Pancreas (tissue), 10 donors: ENCODE data around the gene SMIM24. TPM values are rescaled to one million over a fixed set of nuclear protein-coding genes. Genes with fewer than 3 reads are reported as not detected.
A peak's percentile ranks its signal among the peaks of the same experiment; 100 is the strongest.

ENCODE experiments used
- ATAC-seq, 4 donors: fragments of 200-7000 bp; cut with Tn5 transposase; one replicate each; pipeline versions ENCODE4 v1.8.0 to v1.9.1; 2020; ENCODE audit warnings: mild to moderate bottlenecking in 4 of 4, moderate library complexity in 4 of 4
- DNase-seq, 6 donors: peaks; one replicate each; pipeline ENCODE4 v3.0.0-alpha.2; 2020
- FAIRE-seq: peaks from 2 replicates; lab custom pipeline; 2012; peaks lifted over from hg19 to GRCh38; lab: Jason Lieb, UNC
- H3K27ac ChIP-seq, 4 donors: fragments of 200-600 bp; sonication (generic); 1 replicate in 3 of 4; 2 replicates in 1 of 4; pipeline versions ENCODE4 v1.5.0 to v1.8.0; 2020
- H3K27me3 ChIP-seq, 4 donors: fragments of 200-600 bp; one replicate each; pipeline ENCODE4 v1.8.0; 2021
- H3K36me3 ChIP-seq, 3 donors: fragments of 200-600 bp; sonication (generic) in 1 of 3; one replicate each; pipeline versions ENCODE4 v1.5.0 to v1.8.0; 2020 to 2021
- H3K4me1 ChIP-seq, 3 donors: fragments of 200-600 bp; one replicate each; pipeline ENCODE4 v1.8.0; 2021
- H3K4me3 ChIP-seq, 4 donors: fragments of 200-600 bp; sonication (generic) in 2 of 4; one replicate each; pipeline versions ENCODE4 v1.5.0 to v1.8.0; 2020 to 2021
- H3K9me3 ChIP-seq, 4 donors: fragments of 200-600 bp; one replicate each; pipeline ENCODE4 v1.8.0; 2021
- WGBS, 2 donors: extraction: QIAGEN DNeasy Blood & Tissue Kit; methylation state at CpG; one replicate each; pipeline ENCODE4 v1.1.7; 2013; 5-methylcytosine and 5-hydroxymethylcytosine counted together
- intact Hi-C, 3 donors: fragments of 100-400 bp; cut with DNase I; formaldehyde crosslinking; loops; one replicate each; pipeline versions ENCODE4 v1.11.1 to v1.14.2; 2022
- polyA plus RNA-seq, 2 donors: library from polyadenylated mRNA; stranded (reverse); fragments of 200-250 nt; gene quantifications; one replicate each; pipeline ENCODE4 v1.2.3, GENCODE V29; 2013
- total RNA-seq, 6 donors: library from RNA; stranded (reverse); fragmentation: NEBNext Ultra II Directional in 4 of 6; extraction: Animal tissue kit (Norgen Biotek cat#: 25700) in 4 of 6; gene quantifications; one replicate each; pipeline versions ENCODE4 v1.2.1 to v1.2.4, GENCODE V29; 2021 to 2023
- TF ChIP-seq, protein P1 (sequence below), 4 donors: fragments of 200-600 bp; sonication (generic) in 3 of 4; IDR thresholded peaks; one replicate each; pipeline versions ENCODE4 v1.5.0 to v1.8.0; 2021; ENCODE audit warnings: antibody characterized with exemption in 4 of 4
- donor health status: healthy with polysubstance abuse.
- donor health status: DM: no; HTN: no; CAD: no; lungs with moderate emphysema.
- donor health status: DM: no; HTN: no; CAD: no.
- donor health status: control.
- donor health status: control.
- donor health status: Bipolar disorder and iron deficiency.
- donor health status: DM: yes; HTN: yes; CAD: no.
- donor health status: DM: no; HTN: no; CAD: no.
- donor health status: DM: no; HTN: no; CAD: no.
- donor health status: DM: yes; HTN: yes; CAD: no.

The SMIM24 gene
- total and polyA plus RNA-seq, 8 donors = 1.2 to 143 (median 4.4) TPM

- no peak for FAIRE-seq
- no peak for ATAC-seq
Observed at GRCh38 chr19:3522421-3523360, 42.4 kb upstream of the SMIM24 start.

DNA sequence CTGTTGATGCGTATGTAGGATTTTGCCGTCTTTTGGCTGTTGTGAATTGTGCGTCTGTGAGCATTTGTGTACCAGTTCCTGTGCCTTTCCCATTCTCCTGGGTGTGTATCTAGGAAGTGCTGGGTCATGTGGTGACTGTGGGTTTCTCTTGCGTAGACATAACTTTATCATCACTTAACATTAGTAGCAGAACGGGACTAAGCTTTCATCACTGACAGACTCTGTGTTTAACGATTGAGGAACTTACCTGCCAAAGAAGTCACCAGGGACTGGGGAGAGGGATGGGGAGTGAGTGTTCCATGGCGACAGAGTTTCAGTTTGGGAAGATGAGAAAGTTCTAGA lies 40.8 kb upstream of the SMIM24 start:
- no peaks in the 10 kb centered on the region for H3K27me3 ChIP-seq
- peaks cover under 1 to 13% (median 5%) of the 10 kb centered on the region in 3 donors for H3K36me3 ChIP-seq
- FAIRE-seq (no peak), DNase-seq (no peak), ATAC-seq (no peak)
- intact Hi-C loops = no loop called here
- TF ChIP-seq, protein P1, sequence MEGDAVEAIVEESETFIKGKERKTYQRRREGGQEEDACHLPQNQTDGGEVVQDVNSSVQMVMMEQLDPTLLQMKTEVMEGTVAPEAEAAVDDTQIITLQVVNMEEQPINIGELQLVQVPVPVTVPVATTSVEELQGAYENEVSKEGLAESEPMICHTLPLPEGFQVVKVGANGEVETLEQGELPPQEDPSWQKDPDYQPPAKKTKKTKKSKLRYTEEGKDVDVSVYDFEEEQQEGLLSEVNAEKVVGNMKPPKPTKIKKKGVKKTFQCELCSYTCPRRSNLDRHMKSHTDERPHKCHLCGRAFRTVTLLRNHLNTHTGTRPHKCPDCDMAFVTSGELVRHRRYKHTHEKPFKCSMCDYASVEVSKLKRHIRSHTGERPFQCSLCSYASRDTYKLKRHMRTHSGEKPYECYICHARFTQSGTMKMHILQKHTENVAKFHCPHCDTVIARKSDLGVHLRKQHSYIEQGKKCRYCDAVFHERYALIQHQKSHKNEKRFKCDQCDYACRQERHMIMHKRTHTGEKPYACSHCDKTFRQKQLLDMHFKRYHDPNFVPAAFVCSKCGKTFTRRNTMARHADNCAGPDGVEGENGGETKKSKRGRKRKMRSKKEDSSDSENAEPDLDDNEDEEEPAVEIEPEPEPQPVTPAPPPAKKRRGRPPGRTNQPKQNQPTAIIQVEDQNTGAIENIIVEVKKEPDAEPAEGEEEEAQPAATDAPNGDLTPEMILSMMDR (IDR thresholded peaks at IDR 0.05) = no peak
- H3K27ac ChIP-seq = no peak overlapping the region
- no peaks in the 10 kb centered on the region for H3K9me3 ChIP-seq
- 88% methylated on average over 7 of the region's 7 CpGs for WGBS, 2 donors
- H3K4me3 ChIP-seq = no peak overlapping the region
- H3K4me1 ChIP-seq = peaks cover 0 to 16% (median 7%) of the 10 kb centered on the region in 3 donors

More at GRCh38 chr19:3522421-3523360, 42.4 kb upstream of the SMIM24 start:
- TF ChIP-seq, protein P1 (IDR thresholded peaks at IDR 0.05) = no peak
- peak in 1 of 6 donors; percentile 48 for DNase-seq
- H3K9me3 ChIP-seq = no peaks in the 10 kb centered on the region
- H3K4me3 ChIP-seq = no peak overlapping the region
- intact Hi-C loops = no loop called here
- no peak overlapping the region for H3K27ac ChIP-seq
- H3K36me3 ChIP-seq = peaks cover 3 to 22% (median 9%) of the 10 kb centered on the region in 3 donors
- H3K27me3 ChIP-seq = no peaks in the 10 kb centered on the region
- WGBS, 2 donors = 92 to 94% methylated on average over 34 to 40 of the region's 40 CpGs
- peaks cover 0 to 7% (median 7%) of the 10 kb centered on the region in 3 donors for H3K4me1 ChIP-seq

DNA sequence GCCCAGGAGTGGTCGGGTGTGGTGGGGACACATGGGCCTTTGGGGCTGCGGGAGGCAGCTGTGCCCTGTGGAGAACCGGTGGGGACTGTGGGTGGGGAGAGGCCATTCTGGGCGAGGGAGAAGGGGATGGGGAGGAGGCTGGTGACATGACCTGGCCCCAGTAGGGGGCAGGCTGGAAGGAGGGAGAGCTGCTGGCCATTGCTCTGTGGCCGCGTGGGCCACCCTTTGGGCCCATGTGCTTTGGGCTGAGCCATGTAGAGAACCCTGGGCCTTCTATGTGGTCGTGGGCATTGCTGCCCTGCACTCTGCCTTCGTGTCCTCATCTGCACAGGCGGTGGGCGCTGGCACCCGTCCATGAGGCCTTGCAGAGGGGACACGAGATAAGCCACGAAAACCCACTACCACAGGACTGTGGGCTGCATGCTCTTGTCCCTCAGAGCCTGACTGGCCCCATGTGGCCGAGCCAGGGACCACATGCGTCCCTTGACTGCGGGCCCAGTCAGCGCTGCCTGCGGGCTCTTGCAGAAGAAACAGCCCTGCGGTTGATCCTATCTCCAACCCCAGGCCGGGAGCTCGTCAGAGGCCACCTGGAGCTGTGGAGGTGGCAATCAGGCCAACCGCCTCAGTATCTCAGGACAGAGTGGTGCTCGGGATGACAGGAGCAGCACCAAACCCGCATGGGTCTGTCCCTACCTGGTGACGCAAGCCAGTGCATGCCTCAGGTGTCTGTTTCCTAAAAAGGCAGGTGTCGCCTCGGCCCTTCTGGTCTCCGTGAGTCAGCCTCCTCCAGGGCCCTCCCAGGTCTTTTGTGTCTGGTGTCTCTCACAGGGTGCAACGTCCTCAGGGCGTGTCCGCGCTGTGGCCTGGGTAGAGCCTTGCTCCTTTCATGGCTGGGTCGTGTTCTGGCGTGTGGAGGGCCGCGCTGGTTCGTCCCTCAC lies 40.1 kb upstream of the SMIM24 start:
- 90 to 92% methylated on average over 37 of the region's 37 CpGs for WGBS, 2 donors
- H3K27ac ChIP-seq = no peak overlapping the region
- TF ChIP-seq, protein P1 (IDR thresholded peaks at IDR 0.05) = no peak
- H3K36me3 ChIP-seq = peaks cover 0 to 9% (median 5%) of the 10 kb centered on the region in 3 donors
- no peaks in the 10 kb centered on the region for H3K27me3 ChIP-seq
- H3K4me3 ChIP-seq = no peak overlapping the region
- ATAC-seq (no peak), DNase-seq (peak in 2 of 6 donors; percentile 30 to 50), FAIRE-seq (no peak)
- intact Hi-C loops = no loop called here
- no peaks in the 10 kb centered on the region for H3K9me3 ChIP-seq
- peaks cover 0 to 16% (median 7%) of the 10 kb centered on the region in 3 donors for H3K4me1 ChIP-seq

DNA sequence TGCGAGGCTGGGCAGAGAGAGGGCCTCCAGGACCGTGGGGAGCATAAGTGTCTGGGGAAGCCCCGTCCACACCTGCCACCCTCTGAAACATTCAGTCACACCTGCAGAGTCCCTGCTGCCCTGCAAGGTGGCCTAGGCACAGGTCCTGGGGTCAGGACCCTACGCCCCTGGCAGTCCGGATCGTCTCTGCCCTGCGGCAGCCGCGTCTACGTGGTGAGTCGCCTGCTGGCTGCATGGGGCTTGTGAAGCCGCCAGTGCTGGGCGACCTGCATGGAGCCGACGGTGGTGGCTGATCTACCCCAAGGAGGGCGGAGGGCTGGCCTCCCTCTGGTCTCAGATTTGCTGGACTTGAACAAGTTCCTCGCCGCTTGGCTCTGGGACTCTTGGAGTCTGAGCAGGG lies 38.8 kb upstream of the SMIM24 start:
- intact Hi-C loops = no loop called here
- Histone ChIP-seq H3K4me1 (peaks cover 0 to 16% (median 7%) of the 10 kb centered on the region in 3 donors), H3K27ac (no peak overlapping the region), H3K9me3 (no peaks in the 10 kb centered on the region), H3K36me3 (peaks cover 0 to 9% (median 0%) of the 10 kb centered on the region in 3 donors), H3K27me3 (no peaks in the 10 kb centered on the region), H3K4me3 (no peak overlapping the region)
- WGBS, 2 donors = 83% methylated on average over 18 of the region's 18 CpGs
- TF ChIP-seq, protein P1 (IDR thresholded peaks at IDR 0.05) = no peak
- DNase-seq (peak in 2 of 6 donors; percentile 30 to 48), FAIRE-seq (no peak), ATAC-seq (no peak)
